Breast epithelium (tissue), 3 donors: ENCODE measurements around the gene SGTB.

Experiments used
- POLR2A ChIP-seq: fragments of 450-650 bp; IDR thresholded peaks from one replicate; pipeline ENCODE4 v1.6.1; 2016; ENCODE audit warnings: antibody characterized with exemption, mild to moderate bottlenecking, moderate library complexity
- POLR2AphosphoS5 ChIP-seq, 3 donors: sonication (generic); formaldehyde crosslinking; IDR thresholded peaks; one replicate each; pipeline ENCODE4 v1.6.1; 2017; ENCODE audit warnings: antibody characterized with exemption in 3 of 3
- TF ChIP-seq, protein P1 (sequence below), 3 donors: fragments of 450-650 bp; IDR thresholded peaks; one replicate each; pipeline ENCODE4 v1.5.1; 2016 to 2017; ENCODE audit warnings: antibody characterized with exemption in 3 of 3, mild to moderate bottlenecking in 3 of 3, moderate library complexity in 3 of 3

DNA sequence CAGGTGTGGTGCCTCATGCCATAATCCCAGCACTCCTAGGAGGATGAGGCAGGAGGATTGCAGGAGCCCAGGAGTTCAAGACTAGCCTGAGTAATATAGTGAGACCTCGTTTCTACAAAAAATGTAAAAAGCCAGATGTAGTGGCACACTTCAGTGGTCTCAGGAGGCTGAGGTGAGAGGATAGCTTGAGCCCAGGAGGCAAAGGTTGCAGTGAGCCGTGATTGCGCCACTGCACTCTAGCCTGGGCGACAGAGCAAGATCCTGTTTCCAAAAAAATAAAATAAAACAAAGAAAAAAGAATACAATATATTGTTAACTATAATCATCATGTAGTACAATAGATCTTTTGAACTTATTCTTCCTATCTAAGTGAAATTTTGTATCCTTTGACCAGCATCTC is 16.4 kb upstream of the SGTB start:
- TF ChIP-seq, protein P1, sequence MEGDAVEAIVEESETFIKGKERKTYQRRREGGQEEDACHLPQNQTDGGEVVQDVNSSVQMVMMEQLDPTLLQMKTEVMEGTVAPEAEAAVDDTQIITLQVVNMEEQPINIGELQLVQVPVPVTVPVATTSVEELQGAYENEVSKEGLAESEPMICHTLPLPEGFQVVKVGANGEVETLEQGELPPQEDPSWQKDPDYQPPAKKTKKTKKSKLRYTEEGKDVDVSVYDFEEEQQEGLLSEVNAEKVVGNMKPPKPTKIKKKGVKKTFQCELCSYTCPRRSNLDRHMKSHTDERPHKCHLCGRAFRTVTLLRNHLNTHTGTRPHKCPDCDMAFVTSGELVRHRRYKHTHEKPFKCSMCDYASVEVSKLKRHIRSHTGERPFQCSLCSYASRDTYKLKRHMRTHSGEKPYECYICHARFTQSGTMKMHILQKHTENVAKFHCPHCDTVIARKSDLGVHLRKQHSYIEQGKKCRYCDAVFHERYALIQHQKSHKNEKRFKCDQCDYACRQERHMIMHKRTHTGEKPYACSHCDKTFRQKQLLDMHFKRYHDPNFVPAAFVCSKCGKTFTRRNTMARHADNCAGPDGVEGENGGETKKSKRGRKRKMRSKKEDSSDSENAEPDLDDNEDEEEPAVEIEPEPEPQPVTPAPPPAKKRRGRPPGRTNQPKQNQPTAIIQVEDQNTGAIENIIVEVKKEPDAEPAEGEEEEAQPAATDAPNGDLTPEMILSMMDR (IDR thresholded peaks at IDR 0.05): no peak
- TF ChIP-seq POLR2AphosphoS5 (IDR thresholded peaks at IDR 0.05) (no peak), POLR2A (no peak)
